B cell (primary cell): ENCODE data around the gene STRBP. TPM values are rescaled to one million over a fixed set of nuclear protein-coding genes. Genes with fewer than 3 reads are reported as not detected.

Experiments
- ATAC-seq: fragments of 200-7000 bp; cut with Tn5 transposase; one replicate; pipeline ENCODE4 v1.10.0; 2021; ENCODE audit warnings: low read depth, mild to moderate bottlenecking, moderate number of reproducible peaks, moderate library complexity
- CTCF ChIA-PET: fragments of 350-600 bp; sonication (Branson Sonifier 250); formaldehyde crosslinking; loops from one replicate; lab custom pipeline; 2021; ENCODE audit warnings: antibody characterized with exemption, inconsistent platforms; lab: Charles Lee
- POLR2A ChIA-PET: fragments of 350-600 bp; sonication (Branson Sonifier 250); formaldehyde crosslinking; loops from one replicate; lab custom pipeline; 2021; ENCODE audit warnings: antibody characterized with exemption; lab: Charles Lee
- DNase-seq: peaks from one replicate; pipeline ENCODE4 v3.0.0; 2013
- H2AFZ ChIP-seq: 2 replicates; pipeline ENCODE4 v1.6.1; 2012; ENCODE audit warnings: mild to moderate bottlenecking, low read depth, low read length; ENCODE audit not compliant: insufficient read depth, poor library complexity, severe bottlenecking
- H3K27ac ChIP-seq, 2 donors: 1 replicate in 1 of 2; 2 replicates in 1 of 2; pipeline ENCODE4 v1.5.1; 2012 to 2013; ENCODE audit warnings: low read length in 2 of 2, mild to moderate bottlenecking in 2 of 2, moderate library complexity in 1 of 2
- H3K27me3 ChIP-seq, 4 experiments: fragments of 200-600 bp in 1 of 4; sonication (generic) in 1 of 4; replicated peaks in 1 of 4; 1 replicate in 2 of 4; 2 replicates in 2 of 4; pipeline versions ENCODE4 v1.6.1 to v1.7.0; 2013 to 2016; ENCODE audit warnings: low read length in 3 of 4, mild to moderate bottlenecking in 2 of 4, mixed read lengths in 1 of 4, moderate library complexity in 1 of 4; ENCODE audit not compliant: insufficient read depth in 4 of 4, control insufficient read depth in 3 of 4; ENCODE audit errors: control extremely low read depth in 1 of 4
- H3K36me3 ChIP-seq, 2 experiments: replicated peaks in 1 of 2; 1 replicate in 1 of 2; 2 replicates in 1 of 2; pipeline versions ENCODE4 v1.6.1 to v1.7.1; 2013; ENCODE audit warnings: low read length in 1 of 2; ENCODE audit not compliant: insufficient read depth in 2 of 2, control insufficient read depth in 1 of 2; ENCODE audit errors: control extremely low read depth in 1 of 2, extremely low read depth in 1 of 2
- H3K4me1 ChIP-seq, 2 donors: fragments of 200-600 bp in 1 of 2; sonication (generic) in 1 of 2; 1 replicate in 1 of 2; 2 replicates in 1 of 2; pipeline versions ENCODE4 v1.5.1 to v1.6.1; 2013 to 2017; ENCODE audit warnings: low read length in 2 of 2; ENCODE audit not compliant: control insufficient read depth in 2 of 2, insufficient read depth in 2 of 2
- H3K4me2 ChIP-seq: replicated peaks from 2 replicates; pipeline ENCODE3; 2012; ENCODE audit warnings: mild to moderate bottlenecking, low read depth, low read length; ENCODE audit not compliant: poor library complexity, severe bottlenecking
- H3K4me3 ChIP-seq, 5 experiments: fragments of 200-600 bp in 1 of 5; sonication (generic) in 1 of 5; 1 replicate in 3 of 5; 2 replicates in 2 of 5; pipeline versions ENCODE4 v1.5.1 to v1.7.0; 2011 to 2016; ENCODE audit warnings: low read length in 4 of 5, mild to moderate bottlenecking in 4 of 5, low read depth in 2 of 5, control low read depth in 1 of 5, moderate library complexity in 1 of 5; ENCODE audit not compliant: insufficient read depth in 1 of 5; ENCODE audit errors: control extremely low read depth in 1 of 5, extremely low read depth in 1 of 5
- H3K79me2 ChIP-seq: fragments of 200-600 bp; sonication (generic); one replicate; pipeline ENCODE4 v1.6.0; 2016; ENCODE audit warnings: low read length; ENCODE audit not compliant: control insufficient read depth, insufficient read depth
- H3K9ac ChIP-seq: fragments of 200-600 bp; sonication (generic); 2 replicates; pipeline ENCODE4 v1.6.1; 2017; ENCODE audit warnings: mild to moderate bottlenecking, low read length, moderate library complexity
- H3K9me3 ChIP-seq, 3 donors: one replicate each; pipeline versions ENCODE4 v1.6.1 to v1.7.1; 2013; ENCODE audit warnings: low read length in 2 of 3; ENCODE audit not compliant: control insufficient read depth in 2 of 3, insufficient read depth in 1 of 3; ENCODE audit errors: control extremely low read depth in 1 of 3
- H4K20me1 ChIP-seq: 2 replicates; pipeline ENCODE4 v1.6.0; 2012; ENCODE audit warnings: mild to moderate bottlenecking, low read length; ENCODE audit not compliant: insufficient read depth, control insufficient read depth, poor library complexity, severe bottlenecking
- H3K27ac Mint-ChIP-seq: one replicate; pipeline ENCODE4 v1.8.0; 2021; ENCODE audit warnings: mixed read lengths
- H3K27me3 Mint-ChIP-seq: one replicate; pipeline ENCODE4 v1.8.0; 2021; ENCODE audit warnings: mixed read lengths
- H3K4me1 Mint-ChIP-seq: one replicate; pipeline ENCODE4 v1.8.0; 2021; ENCODE audit warnings: mixed read lengths
- H3K4me3 Mint-ChIP-seq: one replicate; pipeline ENCODE4 v1.8.0; 2021; ENCODE audit warnings: mixed read lengths
- H3K9me3 Mint-ChIP-seq: one replicate; pipeline ENCODE4 v1.8.0; 2022; ENCODE audit warnings: mixed read lengths; ENCODE audit not compliant: insufficient read depth
- EZH2 ChIP-seq: IDR thresholded peaks from 2 replicates; pipeline ENCODE4 v1.6.1; 2012; ENCODE audit warnings: borderline replicate concordance, low read depth, mild to moderate bottlenecking, moderate library complexity, low read length; ENCODE audit not compliant: insufficient read depth, poor library complexity, severe bottlenecking
- WGBS: methylation state at CpG from one replicate; pipeline ENCODE4 v1.1.5; 2013; ENCODE audit warnings: missing lambda C conversion rate; ENCODE audit not compliant: insufficient coverage; 5-methylcytosine and 5-hydroxymethylcytosine counted together
- intact Hi-C: fragments of 100-400 bp; cut with micrococcal nuclease; formaldehyde crosslinking; loops from one replicate; pipeline ENCODE4 v1.10.0; 2022
- polyA plus RNA-seq: library from polyadenylated mRNA; depleted of rRNA; stranded (reverse); fragments of >200 nt; gene quantifications from 2 replicates; pipeline ENCODE4 v1.2.3, GENCODE V29; 2012
- total RNA-seq, 2 donors: library from RNA; stranded (reverse); fragments of 120-200 nt in 1 of 2; gene quantifications; 1 replicate in 1 of 2; 2 replicates in 1 of 2; pipeline versions ENCODE4 v1.2.3 to v1.2.4, GENCODE V29; 2013 to 2022
- TF ChIP-seq, protein P1 (sequence below): fragments of 200-600 bp; IDR thresholded peaks from one replicate; pipeline ENCODE4 v1.8.0; 2022; ENCODE audit warnings: antibody characterized with exemption, mild to moderate bottlenecking

STRBP gene
- total and polyA plus RNA-seq, 2 donors (not counting 1 experiment from before 2014, with no cell fraction given), result 39.1 to 189 TPM

DNA sequence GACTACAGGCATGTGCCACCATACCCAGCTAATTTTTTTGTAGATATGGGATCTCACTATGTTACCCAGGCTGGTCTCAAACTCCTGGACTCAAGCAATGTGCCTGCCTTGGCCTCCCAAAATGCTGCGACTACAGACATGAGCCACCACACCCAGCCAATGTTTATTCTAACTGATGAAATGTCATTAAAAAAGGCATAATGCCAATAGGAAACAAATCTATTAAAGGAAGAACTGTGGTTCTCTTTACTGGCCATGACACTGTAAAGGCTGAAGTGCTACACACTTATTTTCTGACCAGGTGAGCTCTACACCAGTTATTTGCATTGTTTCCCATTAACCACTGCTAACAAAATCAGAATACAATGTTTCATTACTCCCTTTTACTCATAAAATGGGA, 106.0 kb downstream of the STRBP start:
- H2AFZ ChIP-seq, result no peak overlapping the region
- H3K4me2 ChIP-seq, result no peak overlapping the region
- H3K9me3 ChIP-seq, result no peaks in the 10 kb centered on the region
- CTCF ChIA-PET, result interaction anchor here (1.1 kb wide), 1 partner anchor 187 kb away, joined by 5 read pairs; no protein-coding TSS in a partner anchor
- POLR2A ChIA-PET, result no interaction called here
- intact Hi-C loops, result no loop called here
- H3K4me3 Mint-ChIP-seq, result no peak overlapping the region
- H3K79me2 ChIP-seq, result peaks cover 50% of the 10 kb centered on the region
- H3K27ac Mint-ChIP-seq, result no peak overlapping the region
- no peak overlapping the region for H3K9ac ChIP-seq
- H3K4me1 ChIP-seq, result peaks cover 17 to 19% of the 10 kb centered on the region in 2 donors
- no peaks in the 10 kb centered on the region for H3K27me3 Mint-ChIP-seq
- no peak overlapping the region for H3K4me3 ChIP-seq
- peaks cover 38% of the 10 kb centered on the region for H3K4me1 Mint-ChIP-seq
- no CpG with 5 or more reads among the region's 1 CpG for WGBS
- no peaks in the 10 kb centered on the region for H3K9me3 Mint-ChIP-seq
- DNase-seq (no peak), ATAC-seq (no peak)
- TF ChIP-seq, protein P1, sequence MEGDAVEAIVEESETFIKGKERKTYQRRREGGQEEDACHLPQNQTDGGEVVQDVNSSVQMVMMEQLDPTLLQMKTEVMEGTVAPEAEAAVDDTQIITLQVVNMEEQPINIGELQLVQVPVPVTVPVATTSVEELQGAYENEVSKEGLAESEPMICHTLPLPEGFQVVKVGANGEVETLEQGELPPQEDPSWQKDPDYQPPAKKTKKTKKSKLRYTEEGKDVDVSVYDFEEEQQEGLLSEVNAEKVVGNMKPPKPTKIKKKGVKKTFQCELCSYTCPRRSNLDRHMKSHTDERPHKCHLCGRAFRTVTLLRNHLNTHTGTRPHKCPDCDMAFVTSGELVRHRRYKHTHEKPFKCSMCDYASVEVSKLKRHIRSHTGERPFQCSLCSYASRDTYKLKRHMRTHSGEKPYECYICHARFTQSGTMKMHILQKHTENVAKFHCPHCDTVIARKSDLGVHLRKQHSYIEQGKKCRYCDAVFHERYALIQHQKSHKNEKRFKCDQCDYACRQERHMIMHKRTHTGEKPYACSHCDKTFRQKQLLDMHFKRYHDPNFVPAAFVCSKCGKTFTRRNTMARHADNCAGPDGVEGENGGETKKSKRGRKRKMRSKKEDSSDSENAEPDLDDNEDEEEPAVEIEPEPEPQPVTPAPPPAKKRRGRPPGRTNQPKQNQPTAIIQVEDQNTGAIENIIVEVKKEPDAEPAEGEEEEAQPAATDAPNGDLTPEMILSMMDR, result no peak
- no peak for TF ChIP-seq EZH2
- no peaks in the 10 kb centered on the region for H4K20me1 ChIP-seq
- peak overlapping the region in 1 of 2 donors; percentile 17 for H3K27ac ChIP-seq
- H3K27me3 ChIP-seq, result no peaks in the 10 kb centered on the region
- H3K36me3 ChIP-seq, result peaks cover 3 to 29% of the 10 kb centered on the region in 2 experiments

DNA sequence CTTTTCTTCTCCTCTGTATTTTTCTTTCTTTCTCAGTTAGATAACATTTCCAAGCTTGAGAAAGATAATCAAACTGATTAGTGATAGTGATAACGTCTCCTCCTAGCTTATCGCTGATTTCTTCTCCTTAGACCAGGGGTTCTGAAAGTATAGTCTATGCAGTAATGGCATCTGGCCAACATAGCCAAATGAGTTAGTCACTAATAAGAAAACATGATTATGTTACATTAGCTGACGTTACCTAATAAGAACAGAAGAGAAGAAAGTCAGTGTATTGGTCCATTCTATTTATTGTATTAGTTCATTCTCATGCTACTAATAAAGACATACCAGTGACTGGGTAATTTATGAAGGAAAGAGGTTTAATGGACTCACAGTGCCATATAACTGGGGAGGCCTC, 111.2 kb downstream of the STRBP start:
- H3K27ac Mint-ChIP-seq, result peak overlapping the region; percentile 8
- CTCF ChIA-PET, result interaction anchor here (0.8 to 1.4 kb wide), 4 partner anchors 10 to 197 kb away, joined by 3 to 5 read pairs (median 4); no protein-coding TSS in a partner anchor

More for the DNA sequence above, 111.2 kb downstream of the STRBP start:
- H3K4me3 ChIP-seq, result no peak overlapping the region
- no peak for TF ChIP-seq EZH2
- TF ChIP-seq, protein P1, result no peak
- H3K4me3 Mint-ChIP-seq, result no peak overlapping the region
- H3K9ac ChIP-seq, result no peak overlapping the region
- no peaks in the 10 kb centered on the region for H3K27me3 ChIP-seq
- H3K4me1 Mint-ChIP-seq, result no peaks in the 10 kb centered on the region
- no CpG with 5 or more reads among the region's 3 CpGs for WGBS
- no peak overlapping the region for H3K4me2 ChIP-seq
- POLR2A ChIA-PET, result no interaction called here
- no peaks in the 10 kb centered on the region for H3K9me3 ChIP-seq
- no peaks in the 10 kb centered on the region for H3K4me1 ChIP-seq
- peaks cover 23% of the 10 kb centered on the region for H3K79me2 ChIP-seq
- H4K20me1 ChIP-seq, result no peaks in the 10 kb centered on the region
- H3K36me3 ChIP-seq, result peaks cover 17 to 66% of the 10 kb centered on the region in 2 experiments
- H3K27me3 Mint-ChIP-seq, result no peaks in the 10 kb centered on the region
- H3K9me3 Mint-ChIP-seq, result no peaks in the 10 kb centered on the region
- no peak overlapping the region for H3K27ac ChIP-seq
- ATAC-seq (no peak), DNase-seq (no peak)
- H2AFZ ChIP-seq, result no peak overlapping the region
- intact Hi-C loops, result no loop called here
